ENCODE results near the gene DHRS9. TPM values are rescaled to one million over a fixed set of nuclear protein-coding genes. Genes with fewer than 3 reads are reported as not detected.

Gene DHRS9
- total and polyA plus RNA-seq, 9 of the 15 experiments (the other 6 are each of a cell fraction or from before 2014, with no cell fraction given), result 0.27 to 1.7 (median 0.69) TPM

- TF ChIP-seq HNRNPLL (IDR thresholded peaks at IDR 0.05; ENCODE audit: low read depth, low read length, poor library complexity, severe bottlenecking) (no peak), XRCC4 (IDR thresholded peaks at IDR 0.05; ENCODE audit: extremely low read depth, insufficient read depth, insufficient read length) (no peak), ZNF584 (CRISPR knock-in tag; IDR thresholded peaks at IDR 0.05; ENCODE audit: low read depth) (no peak), HMBOX1 (IDR thresholded peaks at IDR 0.05) (peak; percentile 55; the same call in 1 of the 2 replicates), CEBPB (tag; IDR thresholded peaks at IDR 0.05) (peak; percentile 76), NFRKB (IDR thresholded peaks at IDR 0.05; ENCODE audit: low read depth) (no peak), CHD1 (IDR thresholded peaks at IDR 0.05; ENCODE audit: low read length) (no peak), ZNF764 (CRISPR knock-in tag; IDR thresholded peaks at IDR 0.05; ENCODE audit: low read depth) (no peak), PBX2 (CRISPR knock-in tag; IDR thresholded peaks at IDR 0.05; ENCODE audit: low read depth) (no peak), PBX2 (tag; conservative IDR thresholded peaks at IDR 0.05; ENCODE audit: low read depth) (peak; percentile 65), FUS (optimal IDR thresholded peaks at IDR 0.05; ENCODE audit: low read depth, low read length) (no peak), ZNF280A (IDR thresholded peaks at IDR 0.05; ENCODE audit: low read depth, partially characterized antibody) (no peak), SMAD4 (CRISPR knock-in tag; conservative IDR thresholded peaks at IDR 0.05) (no peak), FOXA1 (IDR thresholded peaks at IDR 0.05; ENCODE audit: borderline replicate concordance) (no peak), ZNF280B (CRISPR knock-in tag; IDR thresholded peaks at IDR 0.05) (no peak), HSF4 (CRISPR knock-in tag; IDR thresholded peaks at IDR 0.05; ENCODE audit: borderline replicate concordance) (no peak), SMARCE1 (IDR thresholded peaks at IDR 0.05) (no peak)
- TF ChIP-seq, protein P1, sequence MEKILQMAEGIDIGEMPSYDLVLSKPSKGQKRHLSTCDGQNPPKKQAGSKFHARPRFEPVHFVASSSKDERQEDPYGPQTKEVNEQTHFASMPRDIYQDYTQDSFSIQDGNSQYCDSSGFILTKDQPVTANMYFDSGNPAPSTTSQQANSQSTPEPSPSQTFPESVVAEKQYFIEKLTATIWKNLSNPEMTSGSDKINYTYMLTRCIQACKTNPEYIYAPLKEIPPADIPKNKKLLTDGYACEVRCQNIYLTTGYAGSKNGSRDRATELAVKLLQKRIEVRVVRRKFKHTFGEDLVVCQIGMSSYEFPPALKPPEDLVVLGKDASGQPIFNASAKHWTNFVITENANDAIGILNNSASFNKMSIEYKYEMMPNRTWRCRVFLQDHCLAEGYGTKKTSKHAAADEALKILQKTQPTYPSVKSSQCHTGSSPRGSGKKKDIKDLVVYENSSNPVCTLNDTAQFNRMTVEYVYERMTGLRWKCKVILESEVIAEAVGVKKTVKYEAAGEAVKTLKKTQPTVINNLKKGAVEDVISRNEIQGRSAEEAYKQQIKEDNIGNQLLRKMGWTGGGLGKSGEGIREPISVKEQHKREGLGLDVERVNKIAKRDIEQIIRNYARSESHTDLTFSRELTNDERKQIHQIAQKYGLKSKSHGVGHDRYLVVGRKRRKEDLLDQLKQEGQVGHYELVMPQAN (IDR thresholded peaks at IDR 0.05; ENCODE audit: borderline replicate concordance), result no peak
These were observed 4.8 kb downstream of the DHRS9 start (continued) for GRCh38 chr2:169073963-169074751.
